Fibroblast of skin of back (primary cell): ENCODE measurements around the gene ETFB.
A peak's percentile ranks its signal among the peaks of the same experiment; 100 is the strongest.

Experiments used
- DNase-seq: peaks from one replicate; pipeline ENCODE4 v3.0.0-alpha.2; 2013

Gene ETFB

DNA sequence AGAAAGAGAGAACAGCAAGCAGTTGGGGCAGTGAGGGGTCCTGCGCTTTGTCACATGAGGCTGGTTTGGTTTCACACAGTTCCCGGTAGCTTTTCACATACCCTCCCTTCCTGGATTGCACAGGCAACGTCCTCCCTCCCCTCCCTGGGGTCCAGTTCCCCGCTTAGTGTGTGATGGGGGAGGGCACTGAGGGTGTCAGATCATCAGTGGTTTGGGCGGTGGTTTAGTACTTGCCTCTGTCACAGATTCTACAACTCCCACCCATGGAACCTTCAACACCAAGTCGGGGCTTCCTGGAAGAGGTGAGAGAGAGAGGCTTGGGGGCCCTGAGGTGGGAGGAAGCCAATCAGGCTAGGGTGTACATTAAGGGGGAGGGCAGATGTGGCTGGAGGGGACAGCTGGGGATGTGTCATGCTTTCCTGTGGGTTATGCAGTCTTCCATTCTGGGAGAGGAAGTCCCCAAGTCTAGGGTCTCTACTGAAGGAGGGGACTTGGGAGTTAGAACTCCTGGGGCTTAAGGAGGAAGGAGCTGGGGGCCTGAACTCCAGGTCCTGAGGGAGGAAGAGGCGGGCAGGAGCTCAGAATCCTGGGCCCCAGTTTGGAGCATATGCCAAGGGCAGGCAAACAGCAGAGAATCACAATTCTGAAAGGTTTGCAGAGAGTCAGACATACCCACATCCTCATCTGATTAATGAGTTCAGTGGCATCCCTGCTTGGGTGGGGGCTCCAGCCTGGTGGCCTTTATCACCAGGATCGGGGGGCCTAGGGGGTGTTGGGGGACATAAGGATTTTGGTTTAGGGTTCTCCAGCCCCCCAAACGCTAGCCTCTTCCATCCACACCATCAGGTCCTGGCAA, 6.7 kb upstream of the ETFB start, which contains the start of gene NKG7:
NKG7 (minus strand) TSS at position 6 of the 856 bp plus-strand sequence. CDS start 119 bp downstream, outside the sequence.
- DNase-seq, result no peak

- no peak for DNase-seq
Observed at GRCh38 chr19:51372021-51372648, 5.9 kb upstream of the ETFB start.

GRCh38 chr19:51371186-51371690, 5.0 kb upstream of the ETFB start:
- no peak for DNase-seq

GRCh38 chr19:51370230-51370629, 4.0 kb upstream of the ETFB start:
- no peak for DNase-seq

- DNase-seq, result no peak
Observed at GRCh38 chr19:51368366-51369282, 2.4 kb upstream of the ETFB start, which contains the start of gene CLDND2. Gene CLDND2, minus strand, starts transcription at chr19:51369003. Its CDS starts 426 bp downstream, at chr19:51368577.

- peak; percentile 98 for DNase-seq
Observed at GRCh38 chr19:51367565-51368365, 1.6 kb upstream of the ETFB start.

- DNase-seq, result no peak
Observed at GRCh38 chr19:51367255-51367564, 1.0 kb upstream of the ETFB start.

GRCh38 chr19:51366389-51367254, 434 bp upstream of the ETFB start:
- DNase-seq, result peak; percentile 98

- peak; percentile 34 for DNase-seq
Observed at GRCh38 chr19:51365211-51365964, 800 bp downstream of the ETFB start.

- no peak for DNase-seq
Observed at GRCh38 chr19:51364200-51365106, 1.7 kb downstream of the ETFB start.

GRCh38 chr19:51361239-51361638, 4.9 kb downstream of the ETFB start:
- no peak for DNase-seq

DNA sequence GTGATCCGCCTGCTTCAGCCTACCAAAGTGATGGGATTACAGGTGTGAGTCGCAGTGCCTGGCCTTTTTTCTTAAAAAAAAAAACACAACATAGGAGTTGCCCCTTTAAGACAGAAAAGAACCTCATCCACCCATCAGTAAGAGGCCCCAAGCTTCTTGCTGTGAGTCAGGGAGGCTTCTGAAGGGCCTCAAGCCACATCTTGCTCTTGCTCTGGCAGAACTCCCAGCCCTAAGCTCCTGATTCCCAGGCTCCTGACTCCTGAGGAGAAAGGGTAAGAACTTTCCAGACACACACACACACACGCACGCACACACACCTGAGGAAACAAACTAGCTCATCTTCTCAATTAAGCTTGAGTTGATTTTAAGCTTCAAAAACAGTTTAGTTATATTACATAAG, 6.9 kb downstream of the ETFB start:
- peak; percentile 54 for DNase-seq

DNA sequence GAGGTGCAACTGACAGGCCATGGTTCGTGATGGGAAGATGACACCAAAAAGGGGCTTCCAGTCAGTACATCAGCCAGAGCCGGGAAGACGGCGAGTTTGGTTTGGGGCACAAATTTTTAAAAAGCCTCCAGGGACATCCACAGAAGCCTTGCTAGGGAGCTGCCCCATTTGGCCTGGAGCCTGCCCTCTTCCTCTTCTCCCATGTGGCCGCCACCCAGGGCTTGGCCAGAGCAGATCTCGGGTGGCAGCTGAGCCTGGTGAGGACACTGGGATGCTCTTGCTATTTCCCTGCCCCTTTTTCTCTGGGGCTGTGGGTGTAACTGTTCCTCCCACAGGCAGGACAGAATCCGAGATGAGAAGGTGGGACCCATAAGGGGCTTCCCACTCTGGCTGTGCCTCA, 8.2 kb downstream of the ETFB start:
- DNase-seq, result no peak

DNA sequence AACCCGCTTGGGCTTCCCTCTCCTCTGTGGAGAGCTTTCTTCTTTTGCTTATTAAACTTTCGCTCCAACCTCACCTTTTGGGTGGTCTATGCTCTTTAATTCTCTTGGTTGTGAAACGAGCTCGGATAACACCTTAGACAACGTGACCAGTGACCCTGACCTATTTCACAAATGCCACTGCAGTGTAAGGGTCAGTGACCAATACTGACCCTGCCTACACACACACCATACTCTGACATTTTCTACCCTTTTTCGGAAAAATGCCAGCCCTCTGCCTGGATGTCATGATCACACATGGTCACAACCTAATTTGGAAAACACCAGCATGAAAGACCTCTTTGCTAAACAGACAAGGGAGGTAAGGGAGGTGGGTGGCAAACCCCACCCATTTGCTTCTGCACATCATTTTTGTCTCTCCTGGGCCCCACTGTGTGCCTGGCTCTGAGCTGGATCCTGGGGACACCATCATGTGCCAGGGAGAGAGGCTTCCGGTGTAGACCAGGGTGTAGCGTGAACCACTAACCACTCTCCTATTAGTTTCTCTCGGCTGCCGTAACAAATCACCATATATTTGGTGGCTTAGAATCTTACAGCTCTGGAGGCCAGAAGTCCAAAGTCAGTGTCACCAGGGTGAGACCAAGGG, 9.9 kb downstream of the ETFB start:
- DNase-seq, result no peak

- DNase-seq, result no peak
Observed at GRCh38 chr19:51354742-51355148, 11.4 kb downstream of the ETFB start.

DNA sequence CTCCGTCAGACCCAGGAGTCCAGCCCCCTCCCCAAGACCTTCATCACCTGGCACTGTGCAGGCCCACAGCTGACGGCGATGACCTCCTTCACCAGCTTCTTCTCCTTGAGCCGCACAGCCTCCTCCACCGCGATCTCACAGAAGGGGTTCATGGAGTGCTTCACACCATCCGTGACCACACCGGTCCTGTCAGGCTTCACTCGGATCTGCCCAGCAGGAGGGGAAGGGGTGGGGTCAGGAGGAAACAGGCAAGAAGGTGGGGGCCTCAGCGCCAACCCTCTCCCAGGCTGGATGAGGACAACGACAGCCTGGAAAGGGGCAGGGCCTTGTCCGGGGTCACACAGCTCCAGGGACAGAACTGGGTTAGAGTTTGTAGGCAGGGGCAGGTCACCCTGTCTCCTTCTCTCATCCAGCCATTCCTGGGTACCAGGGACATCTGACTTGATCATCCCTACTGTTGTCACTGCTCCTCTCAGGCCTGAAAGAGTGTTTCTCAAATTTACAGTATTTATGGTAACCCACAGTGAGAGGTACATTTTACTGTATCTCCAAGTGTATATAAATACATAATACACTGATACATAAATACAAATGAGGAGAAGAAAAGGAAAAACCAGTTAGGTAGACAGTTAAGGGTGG, 12.0 kb downstream of the ETFB start:
- DNase-seq, result no peak

GRCh38 chr19:51352783-51353360, 13.3 kb downstream of the ETFB start:
- no peak for DNase-seq
